ENCODE measurements around the gene MSI2.

Gene MSI2

DNA sequence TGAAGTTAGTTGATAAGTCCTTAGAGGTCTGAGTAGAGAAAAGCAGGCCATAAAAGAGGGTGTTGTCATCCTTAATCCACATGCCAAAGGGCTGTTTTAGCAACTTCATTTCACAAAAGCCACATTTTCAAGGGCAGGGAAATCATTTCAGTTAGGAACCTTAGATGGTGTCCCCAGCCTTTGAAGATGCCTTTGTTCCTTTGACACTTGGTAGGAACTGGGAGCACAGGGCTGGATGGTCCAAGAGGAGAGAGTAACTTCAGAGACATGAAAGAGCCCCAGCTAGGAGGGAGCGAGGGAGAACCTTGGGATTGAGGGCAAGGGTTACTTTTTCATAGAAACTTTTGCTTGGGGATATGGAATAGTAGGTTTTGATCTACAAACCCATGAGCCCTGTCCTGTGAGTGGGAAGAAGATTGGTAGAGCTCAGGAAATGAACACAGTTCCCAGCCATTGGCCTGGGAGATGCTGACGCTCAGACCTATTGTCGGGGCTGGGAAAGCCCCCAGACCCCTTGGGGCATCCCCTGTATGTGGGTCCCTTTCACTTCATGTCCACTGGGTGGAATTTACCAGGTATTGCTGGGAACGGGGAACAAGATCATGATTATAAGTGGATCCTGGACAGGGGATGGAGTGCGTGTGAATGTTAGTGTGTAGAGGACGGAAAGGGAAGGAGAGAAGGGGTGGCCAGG is 18.9 kb downstream of the MSI2 start:
- ATAC-seq (peak; percentile 41), DNase-seq (no peak)
- no peaks in the 10 kb centered on the region for H3K9me3 Mint-ChIP-seq
- H3K4me1 Mint-ChIP-seq, result peaks cover 81% of the 10 kb centered on the region
- no peaks in the 10 kb centered on the region for H3K27me3 Mint-ChIP-seq
- peak overlapping the region in 1 of 2 donors; percentile 21 for H3K27ac Mint-ChIP-seq
- peak overlapping the region in 1 of 2 donors; percentile 36 for H3K4me3 Mint-ChIP-seq

DNA sequence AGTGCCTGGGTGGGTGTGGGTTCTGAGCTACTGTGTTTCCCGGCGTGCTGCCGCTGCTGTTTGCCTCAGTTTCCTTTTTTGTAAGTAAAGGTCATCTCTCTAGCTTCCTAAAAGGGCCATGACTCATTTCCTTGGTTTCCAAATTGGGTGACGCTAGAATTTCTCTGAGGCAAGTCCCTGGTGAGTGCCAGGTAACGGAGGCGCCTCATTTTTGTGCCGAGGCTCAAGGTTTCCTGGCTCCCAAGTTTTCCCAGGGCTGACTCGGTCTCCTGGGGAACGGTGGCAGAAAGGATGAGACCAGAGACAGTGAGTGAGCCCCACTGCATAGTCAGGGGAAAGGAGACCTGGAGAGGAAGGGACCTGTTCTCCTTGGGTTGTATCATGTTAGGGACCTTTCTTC is 20.3 kb downstream of the MSI2 start:
- peaks cover 81% of the 10 kb centered on the region for H3K4me1 Mint-ChIP-seq
- H3K4me3 Mint-ChIP-seq, result peak overlapping the region; percentile 25 to 52
- no peaks in the 10 kb centered on the region for H3K27me3 Mint-ChIP-seq
- no peak for ATAC-seq
- H3K9me3 Mint-ChIP-seq, result no peaks in the 10 kb centered on the region
- peak overlapping the region in 1 of 2 donors; percentile 62 for H3K27ac Mint-ChIP-seq
- no peak for DNase-seq

DNA sequence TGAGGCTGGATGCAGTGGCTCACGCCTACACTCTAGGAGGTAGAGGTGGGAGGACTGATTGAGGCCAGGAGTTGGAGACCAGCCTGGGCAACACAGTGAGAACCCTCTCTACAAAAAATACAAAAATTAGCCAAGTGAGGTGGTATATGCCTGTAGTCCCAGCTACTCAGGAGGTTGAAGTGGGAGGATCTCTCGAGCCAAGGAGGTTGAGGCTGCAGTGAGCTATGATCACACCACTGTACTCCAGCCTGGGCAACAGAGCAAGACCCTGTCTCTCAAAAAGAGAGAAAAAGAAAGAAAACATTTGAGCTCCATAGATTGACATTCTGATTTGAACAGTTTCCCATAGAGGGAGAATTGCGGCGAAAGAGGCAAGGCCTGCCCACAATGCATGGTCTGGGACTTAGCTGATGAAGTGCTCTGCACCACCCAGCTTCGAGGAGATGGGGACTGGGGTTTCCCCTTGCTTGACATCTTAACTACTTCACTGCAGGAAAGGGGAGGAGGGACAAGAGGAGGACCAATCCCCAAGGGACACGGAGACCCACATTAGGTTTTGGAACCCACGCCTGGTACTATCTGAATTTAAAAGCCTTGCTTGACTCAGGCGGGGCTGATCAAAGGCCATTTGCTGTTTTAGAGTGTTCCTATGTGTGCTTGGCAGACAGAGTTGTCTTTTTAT is 21.7 kb downstream of the MSI2 start:
- no peaks in the 10 kb centered on the region for H3K9me3 Mint-ChIP-seq
- peaks cover 88% of the 10 kb centered on the region for H3K4me1 Mint-ChIP-seq
- DNase-seq (peak in 1 of 2 donors; percentile 37), ATAC-seq (peak; percentile 85)
- H3K27me3 Mint-ChIP-seq, result no peaks in the 10 kb centered on the region
- H3K4me3 Mint-ChIP-seq, result peak overlapping the region; percentile 10 to 33
- H3K27ac Mint-ChIP-seq, result peak overlapping the region in 1 of 2 donors; percentile 52

DNA sequence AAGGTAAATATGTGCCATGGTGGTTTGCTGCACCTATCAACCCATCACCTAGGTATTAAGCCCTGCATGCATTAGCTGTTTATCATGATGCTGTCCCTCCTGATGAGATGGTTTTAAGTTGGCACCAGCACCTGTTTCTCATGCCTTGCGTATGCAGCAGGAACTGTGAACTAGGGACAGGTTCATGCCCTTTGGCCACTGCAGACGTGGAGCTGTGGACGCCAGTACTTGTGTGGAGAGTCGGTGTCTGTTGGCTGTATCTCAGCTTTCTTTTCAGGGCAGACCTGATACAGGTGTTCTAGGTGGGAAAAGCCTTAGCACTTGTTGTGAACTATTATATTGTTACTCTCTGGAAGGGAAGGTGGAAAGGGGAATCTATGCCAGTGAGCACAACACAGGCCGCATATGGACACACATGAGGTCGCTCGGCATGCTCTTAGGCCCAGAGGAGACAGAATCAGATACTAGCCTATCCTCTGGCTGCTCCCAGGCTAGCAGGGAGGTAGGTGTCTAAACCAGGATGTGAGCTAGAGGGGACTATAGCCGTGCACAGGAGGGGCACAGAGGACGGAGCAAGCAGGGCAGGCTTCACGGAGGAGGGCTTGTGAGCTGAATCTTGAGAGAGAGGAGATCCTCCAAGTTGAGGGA is 22.5 kb downstream of the MSI2 start:
- no peaks in the 10 kb centered on the region for H3K9me3 Mint-ChIP-seq
- no peaks in the 10 kb centered on the region for H3K27me3 Mint-ChIP-seq
- no peak for DNase-seq
- ATAC-seq, result no peak
- no peak overlapping the region for H3K4me3 Mint-ChIP-seq
- H3K27ac Mint-ChIP-seq, result no peak overlapping the region
- peaks cover 96% of the 10 kb centered on the region for H3K4me1 Mint-ChIP-seq

DNA sequence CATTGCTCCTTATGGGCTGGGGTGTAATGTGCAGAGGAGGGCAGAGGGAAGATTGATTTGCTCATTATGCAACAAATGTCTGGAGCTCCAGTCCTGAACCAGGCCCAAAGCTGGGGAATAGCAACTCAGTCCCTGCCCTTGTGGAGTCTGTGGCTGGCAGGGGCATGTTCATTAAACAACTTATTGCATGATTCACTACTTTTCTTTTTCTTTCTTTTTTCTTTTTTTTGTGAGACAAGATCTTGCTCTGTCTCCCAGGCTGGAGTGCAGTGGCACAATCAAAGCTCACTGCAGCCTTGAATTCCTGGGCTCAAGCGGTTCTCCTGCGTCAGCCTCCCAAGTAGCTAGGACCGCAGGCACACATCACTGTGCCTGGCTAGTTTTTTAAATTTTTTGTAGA is 23.1 kb downstream of the MSI2 start:
- no peak overlapping the region for H3K4me3 Mint-ChIP-seq
- no peak for DNase-seq
- H3K27ac Mint-ChIP-seq, result no peak overlapping the region
- peaks cover 97% of the 10 kb centered on the region for H3K4me1 Mint-ChIP-seq
- no peak for ATAC-seq
- H3K27me3 Mint-ChIP-seq, result no peaks in the 10 kb centered on the region
- H3K9me3 Mint-ChIP-seq, result no peaks in the 10 kb centered on the region

DNA sequence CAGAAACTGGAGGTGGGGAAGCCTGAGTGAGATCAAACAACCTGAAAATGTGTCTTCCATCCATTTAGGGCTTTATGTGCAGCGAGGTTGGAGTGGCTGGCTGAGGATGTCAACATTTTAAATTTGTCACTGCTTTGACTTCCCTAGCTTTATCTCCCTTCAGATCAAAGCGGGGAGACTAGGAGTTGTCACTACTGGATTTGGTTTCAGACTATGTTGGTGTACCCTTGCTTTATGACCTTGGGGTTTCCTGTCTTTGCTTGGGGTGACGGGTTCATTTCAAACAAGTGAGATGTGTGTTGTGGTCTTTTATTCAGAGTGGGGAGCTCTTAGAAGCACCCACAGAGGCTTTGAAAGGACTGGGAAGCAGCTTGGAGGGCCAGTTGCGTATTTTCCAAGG is 25.6 kb downstream of the MSI2 start:
- H3K4me3 Mint-ChIP-seq, result peak overlapping the region in 1 of 2 donors; percentile 2
- DNase-seq (no peak), ATAC-seq (no peak)
- H3K27me3 Mint-ChIP-seq, result no peaks in the 10 kb centered on the region
- H3K4me1 Mint-ChIP-seq, result peaks cover 98% of the 10 kb centered on the region
- peak overlapping the region in 1 of 2 donors; percentile 67 for H3K27ac Mint-ChIP-seq
- no peaks in the 10 kb centered on the region for H3K9me3 Mint-ChIP-seq

DNA sequence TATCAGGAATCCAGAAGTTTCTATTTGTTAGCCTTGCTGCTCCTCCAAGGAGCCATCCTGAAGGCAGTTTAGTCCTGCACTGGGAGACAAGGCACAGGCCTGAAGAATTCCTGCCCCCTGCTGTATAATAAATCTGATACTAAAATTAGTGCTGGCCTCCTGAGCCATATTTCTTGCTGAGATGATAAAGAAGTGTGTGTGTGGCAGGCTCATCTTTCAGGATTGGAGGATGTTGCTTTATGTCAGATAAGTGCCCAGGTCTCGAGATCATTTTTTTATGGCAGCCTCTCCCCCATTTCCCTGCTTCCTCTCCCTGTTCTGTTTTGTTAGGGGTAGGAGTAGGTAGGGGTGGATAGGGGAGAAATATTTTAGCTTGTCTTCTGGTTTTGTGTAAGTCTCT is 26.0 kb downstream of the MSI2 start:
- Mint-ChIP-seq H3K4me3 (peak overlapping the region in 1 of 2 donors; percentile 2), H3K27ac (no peak overlapping the region), H3K4me1 (peaks cover 99% of the 10 kb centered on the region), H3K9me3 (no peaks in the 10 kb centered on the region), H3K27me3 (no peaks in the 10 kb centered on the region)
- ATAC-seq, result no peak
- DNase-seq, result no peak

DNA sequence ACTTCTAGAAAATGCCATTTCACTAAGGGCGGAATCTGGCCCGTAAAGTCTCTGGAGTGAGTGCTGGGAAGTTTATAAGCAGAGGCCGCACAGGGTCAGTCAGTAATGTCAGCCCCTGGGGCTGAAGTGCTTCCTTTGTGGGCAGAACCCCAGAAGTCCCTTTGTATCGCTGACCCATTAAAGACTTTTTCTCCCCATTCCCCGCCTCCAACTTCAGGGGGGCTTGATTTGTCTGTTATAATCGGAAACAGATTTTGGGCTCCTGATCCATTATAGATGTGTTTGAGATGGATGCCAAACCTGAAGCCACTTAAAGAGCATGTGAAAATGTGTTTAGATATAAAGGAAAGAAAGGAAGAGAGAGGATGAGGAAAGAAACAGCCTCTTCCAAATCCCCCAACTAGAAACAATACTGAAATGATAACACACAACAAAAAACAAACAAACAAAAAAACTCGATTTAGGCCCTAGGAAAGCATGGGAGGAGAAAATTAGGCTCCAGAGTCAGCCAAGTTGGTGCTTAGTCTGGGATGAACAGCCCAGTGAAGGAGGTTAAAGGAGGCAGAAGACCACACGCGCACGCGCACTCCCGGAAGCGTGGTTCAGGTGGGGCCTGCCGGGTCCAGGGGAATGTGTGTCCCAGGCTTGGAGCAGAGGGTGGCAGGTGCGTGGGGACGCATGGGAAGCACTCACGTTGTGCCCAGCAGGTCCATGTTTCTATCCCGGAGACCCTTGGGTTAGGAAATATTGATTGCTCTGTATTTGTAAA is 27.1 kb downstream of the MSI2 start:
- no peak overlapping the region for H3K27ac Mint-ChIP-seq
- H3K4me1 Mint-ChIP-seq, result peaks cover 99% of the 10 kb centered on the region
- no peak for ATAC-seq
- no peaks in the 10 kb centered on the region for H3K9me3 Mint-ChIP-seq
- no peaks in the 10 kb centered on the region for H3K27me3 Mint-ChIP-seq
- DNase-seq, result no peak
- peak overlapping the region in 1 of 2 donors; percentile 27 for H3K4me3 Mint-ChIP-seq

- Mint-ChIP-seq H3K4me3 (peak overlapping the region; percentile 65 to 71), H3K27me3 (no peaks in the 10 kb centered on the region), H3K9me3 (no peaks in the 10 kb centered on the region), H3K4me1 (peaks cover 95% of the 10 kb centered on the region), H3K27ac (peak overlapping the region; percentile 48 to 94)
- DNase-seq (peak; percentile 16 to 45), ATAC-seq (peak; percentile 77)
Measured at GRCh38 chr17:57284583-57284982, 28.3 kb downstream of the MSI2 start.

GRCh38 chr17:57284984-57285646 is 28.8 kb downstream of the MSI2 start:
- Mint-ChIP-seq H3K27ac (peak overlapping the region; percentile 48 to 94), H3K4me1 (peaks cover 93% of the 10 kb centered on the region), H3K27me3 (no peaks in the 10 kb centered on the region), H3K9me3 (no peaks in the 10 kb centered on the region), H3K4me3 (peak overlapping the region; percentile 65 to 71)
- DNase-seq (peak; percentile 37 to 71), ATAC-seq (peak; percentile 85)

DNA sequence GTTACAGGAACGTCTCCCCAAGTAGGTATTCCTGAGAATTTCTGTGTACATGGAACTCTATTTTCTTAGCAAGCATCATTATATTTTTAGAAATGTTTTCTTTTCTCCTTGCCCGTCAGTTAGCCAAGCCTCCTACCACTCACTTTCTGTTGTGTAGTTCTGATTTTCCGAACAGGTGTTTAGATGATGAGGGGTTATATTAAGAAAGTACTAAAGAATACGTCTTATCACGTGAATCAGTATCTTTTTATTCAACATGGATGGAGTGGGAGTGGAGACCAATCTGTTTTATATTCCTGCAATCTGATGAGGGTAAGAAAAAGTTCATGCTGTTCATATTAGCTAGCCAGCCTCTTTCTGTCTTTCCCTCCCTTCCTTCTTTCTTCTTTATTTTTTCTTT is 29.4 kb downstream of the MSI2 start:
- DNase-seq (no peak), ATAC-seq (no peak)
- Mint-ChIP-seq H3K4me1 (peaks cover 88% of the 10 kb centered on the region), H3K9me3 (no peaks in the 10 kb centered on the region), H3K27ac (no peak overlapping the region), H3K27me3 (no peaks in the 10 kb centered on the region), H3K4me3 (peak overlapping the region; percentile 65 to 71)

DNA sequence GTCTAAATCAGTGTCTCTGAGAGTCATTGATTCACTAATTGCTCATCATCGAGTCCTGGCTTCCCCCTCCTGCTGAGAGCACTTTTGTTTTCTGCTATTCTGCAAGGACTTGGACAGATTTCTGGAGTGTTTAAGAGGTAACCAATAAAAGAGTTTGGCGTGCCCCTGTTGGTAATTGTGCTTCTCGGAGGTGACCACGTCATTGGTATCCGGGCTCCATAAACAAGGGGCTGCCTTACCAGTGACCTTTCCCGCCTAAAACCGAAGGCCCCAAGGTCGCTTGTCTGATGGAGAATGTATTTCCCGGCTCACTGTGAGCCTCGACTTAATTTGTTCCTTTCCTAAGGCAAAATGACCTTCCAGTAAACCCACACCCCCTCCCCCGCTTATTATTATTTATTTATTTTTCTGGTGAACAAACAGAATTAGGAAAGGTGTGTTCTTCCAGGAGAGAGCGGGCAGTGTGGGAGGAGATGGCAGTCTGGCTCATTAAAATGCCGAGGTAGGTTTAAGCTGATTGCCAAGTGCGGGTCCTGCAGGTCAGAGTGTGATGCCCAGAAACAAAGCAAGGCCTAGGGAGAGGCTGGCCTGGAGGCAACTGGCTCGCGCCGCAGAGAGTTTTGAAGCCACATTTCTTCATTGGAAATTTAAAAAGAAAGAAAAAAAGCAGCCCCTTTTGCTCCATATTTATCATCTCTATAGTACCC is 30.2 kb downstream of the MSI2 start:
- DNase-seq (no peak), ATAC-seq (no peak)
- no peak overlapping the region for H3K4me3 Mint-ChIP-seq
- H3K9me3 Mint-ChIP-seq, result no peaks in the 10 kb centered on the region
- H3K4me1 Mint-ChIP-seq, result peaks cover 79% of the 10 kb centered on the region
- H3K27me3 Mint-ChIP-seq, result no peaks in the 10 kb centered on the region
- H3K27ac Mint-ChIP-seq, result no peak overlapping the region

GRCh38 chr17:57288040-57288772 is 31.9 kb downstream of the MSI2 start:
- Mint-ChIP-seq H3K9me3 (no peaks in the 10 kb centered on the region), H3K4me3 (no peak overlapping the region), H3K4me1 (peaks cover 72% of the 10 kb centered on the region), H3K27ac (peak overlapping the region in 1 of 2 donors; percentile 35), H3K27me3 (no peaks in the 10 kb centered on the region)
- ATAC-seq (no peak), DNase-seq (no peak)

DNA sequence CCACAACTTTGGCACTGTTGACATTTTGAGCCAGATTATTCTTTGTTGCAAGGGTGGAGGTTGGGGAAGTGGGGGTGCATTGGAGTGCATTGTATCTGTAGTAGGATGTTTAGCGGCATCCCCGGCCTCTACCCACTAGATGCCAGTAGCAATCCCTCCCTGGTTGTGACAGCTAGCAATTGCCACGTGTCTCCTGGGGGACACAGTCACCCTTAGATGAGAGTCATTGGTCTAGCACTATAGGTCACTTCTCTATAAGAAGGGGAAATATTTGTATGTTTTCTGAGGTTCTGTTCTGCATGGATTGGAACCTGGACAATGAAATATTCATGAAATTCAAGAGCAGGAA is 32.4 kb downstream of the MSI2 start:
- no peaks in the 10 kb centered on the region for H3K9me3 Mint-ChIP-seq
- H3K27ac Mint-ChIP-seq, result peak overlapping the region in 1 of 2 donors; percentile 35
- no peak for DNase-seq
- H3K4me3 Mint-ChIP-seq, result no peak overlapping the region
- no peak for ATAC-seq
- H3K27me3 Mint-ChIP-seq, result no peaks in the 10 kb centered on the region
- peaks cover 68% of the 10 kb centered on the region for H3K4me1 Mint-ChIP-seq
